ENCODE data around the gene STK32C. TPM values are rescaled to one million over a fixed set of nuclear protein-coding genes. Genes with fewer than 3 reads are reported as not detected.

The STK32C gene
- total RNA-seq, 2 donors from 2014 or later = 8.4 to 9.9 TPM

DNA sequence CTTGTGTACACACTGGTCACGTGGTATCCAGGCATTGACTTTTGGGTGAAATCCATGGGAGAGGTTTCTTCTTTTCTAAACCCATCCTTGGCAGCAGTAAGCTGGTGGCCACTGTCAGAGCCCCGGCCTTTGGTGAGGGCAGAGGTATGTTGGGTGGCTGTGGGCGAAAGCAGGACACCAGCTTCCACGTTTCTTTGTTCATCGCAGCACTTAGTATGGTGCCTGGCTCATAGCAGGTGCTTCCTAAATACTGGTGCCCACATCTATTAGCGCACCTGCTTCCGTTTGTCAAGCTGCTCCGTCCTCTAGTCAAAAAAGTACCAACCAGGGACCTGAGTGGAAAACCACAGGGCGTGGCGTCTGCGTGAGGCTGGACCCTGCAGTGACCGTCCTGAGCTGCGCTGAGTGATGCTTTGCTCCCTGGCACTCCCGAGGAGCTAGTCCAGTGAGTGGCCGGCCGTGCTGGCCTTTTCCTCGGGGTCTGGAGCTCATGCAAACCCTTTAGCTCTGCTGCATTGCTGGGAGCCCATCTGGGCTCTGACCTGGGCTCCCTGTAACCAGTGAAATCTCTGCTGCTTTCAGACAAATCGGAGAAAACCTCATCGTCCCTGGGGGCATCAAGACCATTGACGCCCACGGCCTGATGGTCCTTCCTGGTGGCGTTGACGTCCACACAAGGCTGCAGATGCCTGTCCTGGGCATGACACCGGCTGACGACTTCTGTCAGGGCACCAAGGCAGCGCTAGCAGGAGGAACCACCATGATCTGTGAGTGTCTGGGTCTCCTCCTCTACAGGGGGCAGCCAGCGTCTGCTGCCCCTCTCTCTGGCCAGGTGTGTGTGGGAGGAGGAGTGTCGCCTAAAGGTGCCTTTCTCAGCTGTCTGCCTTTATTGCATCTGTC, 115.4 kb downstream of the STK32C start:
- Histone ChIP-seq H3K4me3 (ENCODE audit: low read length) (no peak overlapping the region), H3K27me3 (ENCODE audit: control insufficient read depth, insufficient read depth, low read length, poor library complexity, severe bottlenecking) (peaks cover 30% of the 10 kb centered on the region), H3K36me3 (ENCODE audit: control insufficient read depth, insufficient read depth, low read length) (no peaks in the 10 kb centered on the region), H3K27ac (ENCODE audit: low read depth, low read length) (no peak overlapping the region), H3K9me3 (ENCODE audit: control insufficient read depth, low read length) (no peaks in the 10 kb centered on the region), H3K4me1 (ENCODE audit: control insufficient read depth, insufficient read depth, low read length) (no peaks in the 10 kb centered on the region), H3K9ac (ENCODE audit: extremely low read depth, low read length, poor library complexity, severe bottlenecking) (no peak overlapping the region)
- Mint-ChIP-seq H3K27me3 (ENCODE audit: insufficient read depth) (peaks cover 27% of the 10 kb centered on the region), H3K4me1 (no peaks in the 10 kb centered on the region), H3K27ac (no peak overlapping the region), H3K4me3 (no peak overlapping the region), H3K9me3 (peaks cover 3% of the 10 kb centered on the region), H3K36me3 (ENCODE audit: low read depth) (peaks cover 11% of the 10 kb centered on the region)
- no peak for DNase-seq
- WGBS, 2 experiments (ENCODE audit: insufficient coverage in 1 of 2, insufficient read length in 1 of 2) = 89 to 95% methylated on average over 18 to 28 of the region's 28 CpGs
- TF ChIP-seq, protein P1, sequence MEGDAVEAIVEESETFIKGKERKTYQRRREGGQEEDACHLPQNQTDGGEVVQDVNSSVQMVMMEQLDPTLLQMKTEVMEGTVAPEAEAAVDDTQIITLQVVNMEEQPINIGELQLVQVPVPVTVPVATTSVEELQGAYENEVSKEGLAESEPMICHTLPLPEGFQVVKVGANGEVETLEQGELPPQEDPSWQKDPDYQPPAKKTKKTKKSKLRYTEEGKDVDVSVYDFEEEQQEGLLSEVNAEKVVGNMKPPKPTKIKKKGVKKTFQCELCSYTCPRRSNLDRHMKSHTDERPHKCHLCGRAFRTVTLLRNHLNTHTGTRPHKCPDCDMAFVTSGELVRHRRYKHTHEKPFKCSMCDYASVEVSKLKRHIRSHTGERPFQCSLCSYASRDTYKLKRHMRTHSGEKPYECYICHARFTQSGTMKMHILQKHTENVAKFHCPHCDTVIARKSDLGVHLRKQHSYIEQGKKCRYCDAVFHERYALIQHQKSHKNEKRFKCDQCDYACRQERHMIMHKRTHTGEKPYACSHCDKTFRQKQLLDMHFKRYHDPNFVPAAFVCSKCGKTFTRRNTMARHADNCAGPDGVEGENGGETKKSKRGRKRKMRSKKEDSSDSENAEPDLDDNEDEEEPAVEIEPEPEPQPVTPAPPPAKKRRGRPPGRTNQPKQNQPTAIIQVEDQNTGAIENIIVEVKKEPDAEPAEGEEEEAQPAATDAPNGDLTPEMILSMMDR (conservative IDR thresholded peaks at IDR 0.05) = no peak

DNA sequence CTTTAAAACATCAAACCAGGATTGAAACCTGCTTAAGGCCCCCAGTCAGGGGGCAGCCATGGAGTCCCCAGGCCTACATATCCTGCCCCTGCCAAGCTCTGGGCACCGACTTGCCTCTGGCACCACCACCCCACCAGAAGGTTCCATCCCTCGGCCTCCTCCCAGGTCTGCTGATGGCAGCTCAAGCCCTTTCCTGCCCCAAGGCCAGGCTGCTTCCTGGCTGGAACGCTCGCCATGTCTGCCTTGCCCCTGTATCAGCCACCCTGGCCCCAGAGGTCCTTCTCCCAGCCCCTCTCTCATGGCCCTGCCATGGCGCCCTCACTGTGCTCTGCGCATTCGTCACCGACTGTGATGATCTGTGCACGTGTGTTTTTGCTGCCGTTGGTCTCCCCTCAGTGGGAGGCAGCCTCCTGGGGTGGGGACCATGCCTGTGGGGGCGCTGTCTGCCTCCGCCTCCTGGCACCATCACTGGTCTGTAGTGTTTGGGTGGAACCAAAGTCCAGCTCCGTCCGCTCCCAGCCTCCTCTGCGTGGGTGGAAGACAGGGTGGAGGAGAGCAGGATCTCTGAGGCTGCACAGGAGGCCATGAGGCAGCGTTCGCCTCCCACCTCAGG, 117.8 kb downstream of the STK32C start:
- H3K27me3 ChIP-seq (ENCODE audit: control insufficient read depth, insufficient read depth, low read length, poor library complexity, severe bottlenecking) = peaks cover 51% of the 10 kb centered on the region
- Mint-ChIP-seq H3K36me3 (ENCODE audit: low read depth) (peaks cover 11% of the 10 kb centered on the region), H3K27me3 (ENCODE audit: insufficient read depth) (peaks cover 41% of the 10 kb centered on the region), H3K4me1 (no peaks in the 10 kb centered on the region), H3K27ac (no peak overlapping the region), H3K9me3 (peaks cover 3% of the 10 kb centered on the region), H3K4me3 (no peak overlapping the region)
- TF ChIP-seq, protein P1 (conservative IDR thresholded peaks at IDR 0.05) = no peak
- no peak overlapping the region for H3K9ac ChIP-seq (ENCODE audit: extremely low read depth, low read length, poor library complexity, severe bottlenecking)
- no peaks in the 10 kb centered on the region for H3K4me1 ChIP-seq (ENCODE audit: control insufficient read depth, insufficient read depth, low read length)
- no peak for DNase-seq
- no peaks in the 10 kb centered on the region for H3K36me3 ChIP-seq (ENCODE audit: control insufficient read depth, insufficient read depth, low read length)
- 82 to 91% methylated on average over 3 to 17 of the region's 17 CpGs for WGBS, 2 experiments (ENCODE audit: insufficient coverage in 1 of 2, insufficient read length in 1 of 2)
- no peak overlapping the region for H3K4me3 ChIP-seq (ENCODE audit: low read length)
- H3K9me3 ChIP-seq (ENCODE audit: control insufficient read depth, low read length) = no peaks in the 10 kb centered on the region
- H3K27ac ChIP-seq (ENCODE audit: low read depth, low read length) = no peak overlapping the region

DNA sequence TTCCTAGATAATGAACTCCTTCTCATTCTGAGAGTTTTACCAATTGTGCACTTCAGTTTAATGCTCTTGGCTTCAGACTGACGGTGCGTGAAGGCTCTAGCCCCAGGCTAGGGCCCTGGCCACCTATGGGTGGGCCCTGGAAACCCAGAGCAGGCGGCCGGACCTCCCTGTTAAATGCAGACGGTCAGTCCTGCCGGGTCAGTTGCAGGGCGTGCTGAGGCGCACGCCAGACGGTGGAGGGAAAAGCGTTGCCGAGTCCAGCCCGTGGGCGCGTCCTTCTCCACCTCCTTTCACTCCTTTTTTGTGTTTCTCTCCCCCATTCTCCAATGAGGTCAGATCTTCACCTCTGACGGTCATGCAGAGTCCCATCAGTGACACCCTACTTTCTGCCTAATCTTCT, 118.7 kb downstream of the STK32C start:
- Histone ChIP-seq H3K9ac (ENCODE audit: extremely low read depth, low read length, poor library complexity, severe bottlenecking) (no peak overlapping the region), H3K36me3 (ENCODE audit: control insufficient read depth, insufficient read depth, low read length) (no peaks in the 10 kb centered on the region), H3K4me3 (ENCODE audit: low read length) (no peak overlapping the region), H3K27ac (ENCODE audit: low read depth, low read length) (no peak overlapping the region), H3K9me3 (ENCODE audit: control insufficient read depth, low read length) (no peaks in the 10 kb centered on the region), H3K27me3 (ENCODE audit: control insufficient read depth, insufficient read depth, low read length, poor library complexity, severe bottlenecking) (peaks cover 60% of the 10 kb centered on the region), H3K4me1 (ENCODE audit: control insufficient read depth, insufficient read depth, low read length) (no peaks in the 10 kb centered on the region)
- WGBS, 2 experiments (ENCODE audit: insufficient coverage in 1 of 2, insufficient read length in 1 of 2) = 89 to 90% methylated on average over 14 to 16 of the region's 16 CpGs
- TF ChIP-seq, protein P1 (conservative IDR thresholded peaks at IDR 0.05) = no peak
- H3K36me3 Mint-ChIP-seq (ENCODE audit: low read depth) = peaks cover 11% of the 10 kb centered on the region
- no peak for DNase-seq
- peaks cover 3% of the 10 kb centered on the region for H3K9me3 Mint-ChIP-seq
- peaks cover 49% of the 10 kb centered on the region for H3K27me3 Mint-ChIP-seq (ENCODE audit: insufficient read depth)
- H3K27ac Mint-ChIP-seq = no peak overlapping the region
- H3K4me1 Mint-ChIP-seq = no peaks in the 10 kb centered on the region
- no peak overlapping the region for H3K4me3 Mint-ChIP-seq

All from endodermal cell (in vitro differentiated cells).